KMS-11 (cell line): ENCODE results near the gene SIRPA.

Experiments
- H2AFZ ChIP-seq: fragments of 200-600 bp; sonication (generic); 2 replicates; pipeline ENCODE4 v1.6.1; 2016; ENCODE audit warnings: antibody characterized with exemption, mixed run types, low read depth
- H3K27ac ChIP-seq: fragments of 200-600 bp; sonication (generic); 2 replicates; pipeline ENCODE4 v1.6.1; 2016; ENCODE audit warnings: mild to moderate bottlenecking, mixed run types
- H3K27me3 ChIP-seq: fragments of 200-600 bp; sonication (generic); 2 replicates; pipeline ENCODE4 v1.6.1; 2017; ENCODE audit warnings: mild to moderate bottlenecking, low read depth, mixed run types, moderate library complexity; ENCODE audit not compliant: insufficient read depth
- H3K36me3 ChIP-seq: fragments of 200-600 bp; sonication (generic); 2 replicates; pipeline ENCODE4 v1.6.1; 2017; ENCODE audit warnings: mild to moderate bottlenecking, mixed run types; ENCODE audit not compliant: insufficient read depth
- H3K4me1 ChIP-seq: fragments of 200-600 bp; sonication (generic); 2 replicates; pipeline ENCODE4 v1.6.1; 2016; ENCODE audit warnings: mild to moderate bottlenecking, low read depth, mixed run types; ENCODE audit not compliant: poor library complexity, severe bottlenecking
- H3K4me2 ChIP-seq: fragments of 200-600 bp; sonication (generic); 2 replicates; pipeline ENCODE4 v1.7.0; 2016; ENCODE audit warnings: mild to moderate bottlenecking, mixed run types
- H3K4me3 ChIP-seq: fragments of 200-600 bp; sonication (generic); IDR thresholded peaks from 2 replicates; pipeline ENCODE4 v1.6.1; 2017; ENCODE audit warnings: low read depth, low read length, mixed read lengths; ENCODE audit not compliant: insufficient read depth
- H3K79me2 ChIP-seq: fragments of 200-600 bp; sonication (generic); 2 replicates; pipeline ENCODE4 v1.6.1; 2016; ENCODE audit warnings: low read depth, mixed run types; ENCODE audit not compliant: insufficient read depth
- H3K9ac ChIP-seq: fragments of 200-600 bp; sonication (generic); 2 replicates; pipeline ENCODE4 v1.6.1; 2016; ENCODE audit warnings: mild to moderate bottlenecking, mixed run types
- H4K20me1 ChIP-seq: fragments of 200-600 bp; sonication (generic); 2 replicates; pipeline ENCODE4 v1.6.1; 2016; ENCODE audit warnings: mild to moderate bottlenecking, mixed run types; ENCODE audit not compliant: insufficient read depth
- CTCF ChIP-seq: fragments of 200-600 bp; sonication (generic); conservative IDR thresholded peaks from 2 replicates; pipeline ENCODE4 v1.6.1; 2017; ENCODE audit warnings: low read depth, mild to moderate bottlenecking, antibody characterized with exemption, low read length, moderate library complexity, mixed read lengths

Gene SIRPA

GRCh38 chr20:1872459-1873097, 22.6 kb upstream of the SIRPA start:
- no peaks in the 10 kb centered on the region for H4K20me1 ChIP-seq
- no peaks in the 10 kb centered on the region for H3K36me3 ChIP-seq
- H3K27me3 ChIP-seq = no peaks in the 10 kb centered on the region
- H3K4me3 ChIP-seq = no peak overlapping the region
- no peaks in the 10 kb centered on the region for H3K4me1 ChIP-seq
- H3K9ac ChIP-seq = no peak overlapping the region
- H3K27ac ChIP-seq = no peak overlapping the region
- H2AFZ ChIP-seq = no peak overlapping the region
- H3K79me2 ChIP-seq = no peaks in the 10 kb centered on the region
- TF ChIP-seq CTCF = no peak
- no peak overlapping the region for H3K4me2 ChIP-seq

GRCh38 chr20:1874450-1875182, 20.6 kb upstream of the SIRPA start:
- H3K4me3 ChIP-seq = no peak overlapping the region
- H3K36me3 ChIP-seq = no peaks in the 10 kb centered on the region
- no peaks in the 10 kb centered on the region for H3K79me2 ChIP-seq
- H3K9ac ChIP-seq = no peak overlapping the region
- no peak overlapping the region for H2AFZ ChIP-seq
- H4K20me1 ChIP-seq = no peaks in the 10 kb centered on the region
- no peak overlapping the region for H3K4me2 ChIP-seq
- H3K27me3 ChIP-seq = no peaks in the 10 kb centered on the region
- H3K27ac ChIP-seq = no peak overlapping the region
- H3K4me1 ChIP-seq = no peaks in the 10 kb centered on the region
- no peak for TF ChIP-seq CTCF

- no peak for TF ChIP-seq CTCF
- Histone ChIP-seq H3K4me1 (no peaks in the 10 kb centered on the region), H3K9ac (no peak overlapping the region), H3K27ac (no peak overlapping the region), H4K20me1 (no peaks in the 10 kb centered on the region), H3K4me2 (no peak overlapping the region), H3K79me2 (no peaks in the 10 kb centered on the region), H3K4me3 (no peak overlapping the region), H3K36me3 (no peaks in the 10 kb centered on the region), H2AFZ (no peak overlapping the region), H3K27me3 (no peaks in the 10 kb centered on the region)
Observed at GRCh38 chr20:1875183-1875554, 20.0 kb upstream of the SIRPA start.

- Histone ChIP-seq H3K4me3 (no peak overlapping the region), H3K9ac (no peak overlapping the region), H3K27ac (no peak overlapping the region), H3K4me1 (no peaks in the 10 kb centered on the region), H4K20me1 (no peaks in the 10 kb centered on the region), H3K4me2 (no peak overlapping the region), H2AFZ (no peak overlapping the region), H3K27me3 (no peaks in the 10 kb centered on the region), H3K36me3 (no peaks in the 10 kb centered on the region), H3K79me2 (no peaks in the 10 kb centered on the region)
- TF ChIP-seq CTCF = no peak
Observed at GRCh38 chr20:1875762-1876161, 19.4 kb upstream of the SIRPA start.
